ENCODE data around the gene KMT2B.

DNA sequence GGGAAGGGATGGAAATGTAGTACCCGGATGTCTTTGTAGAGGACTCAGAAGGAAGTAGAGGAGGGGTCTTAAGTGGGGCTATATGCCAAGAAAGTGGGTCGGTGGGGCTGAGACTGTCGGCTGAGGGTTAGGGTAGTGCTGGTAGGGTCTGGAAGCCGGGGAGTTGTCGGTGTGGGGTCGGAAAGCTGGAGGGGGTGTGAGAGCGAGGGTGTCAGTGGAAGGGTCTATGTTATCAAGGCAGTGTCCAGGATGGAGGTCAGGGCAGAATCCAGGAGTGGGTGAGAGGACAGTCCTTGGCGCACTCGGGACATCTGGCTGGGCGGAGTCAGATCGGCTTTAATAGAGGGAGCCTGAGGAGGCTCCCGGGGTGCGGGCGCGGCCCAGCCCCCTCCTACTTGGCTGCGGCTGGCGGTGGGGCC lies 37.3 kb downstream of the KMT2B start:
- no peak for TF ChIP-seq CTCF (IDR thresholded peaks at IDR 0.05)
- TF ChIP-seq POLR2A (IDR thresholded peaks at IDR 0.05), result no peak
- TF ChIP-seq POLR2AphosphoS5 (IDR thresholded peaks at IDR 0.05), result no peak
